Sigmoid colon (tissue), 3 donors: Measurements from ENCODE around the gene RXRA.

Source experiments
- CTCF ChIP-seq, 4 experiments: fragments of 450-650 bp in 3 of 4; fragments of 200-600 bp in 1 of 4; IDR thresholded peaks; one replicate each; pipeline ENCODE4 v1.5.1; 2016 to 2019; ENCODE audit warnings: antibody characterized with exemption in 4 of 4, mild to moderate bottlenecking in 3 of 4, moderate library complexity in 2 of 4
- POLR2A ChIP-seq, 2 donors: fragments of 450-650 bp; IDR thresholded peaks; one replicate each; pipeline ENCODE4 v1.6.1; 2016; ENCODE audit warnings: antibody characterized with exemption in 2 of 2, mild to moderate bottlenecking in 2 of 2, moderate library complexity in 2 of 2

GRCh38 chr9:134282138-134282650 lies 44.1 kb upstream of the RXRA start:
- TF ChIP-seq CTCF (IDR thresholded peaks at IDR 0.05) (no peak), POLR2A (IDR thresholded peaks at IDR 0.05) (no peak)
